ENCODE measurements around the gene SPATA16.
"Not testable (repeated sequence)": the region's sequence is repeated elsewhere in the genome, so short reads cannot be mapped to it uniquely, and the experiment has no call there.

SPATA16 gene, protein sequence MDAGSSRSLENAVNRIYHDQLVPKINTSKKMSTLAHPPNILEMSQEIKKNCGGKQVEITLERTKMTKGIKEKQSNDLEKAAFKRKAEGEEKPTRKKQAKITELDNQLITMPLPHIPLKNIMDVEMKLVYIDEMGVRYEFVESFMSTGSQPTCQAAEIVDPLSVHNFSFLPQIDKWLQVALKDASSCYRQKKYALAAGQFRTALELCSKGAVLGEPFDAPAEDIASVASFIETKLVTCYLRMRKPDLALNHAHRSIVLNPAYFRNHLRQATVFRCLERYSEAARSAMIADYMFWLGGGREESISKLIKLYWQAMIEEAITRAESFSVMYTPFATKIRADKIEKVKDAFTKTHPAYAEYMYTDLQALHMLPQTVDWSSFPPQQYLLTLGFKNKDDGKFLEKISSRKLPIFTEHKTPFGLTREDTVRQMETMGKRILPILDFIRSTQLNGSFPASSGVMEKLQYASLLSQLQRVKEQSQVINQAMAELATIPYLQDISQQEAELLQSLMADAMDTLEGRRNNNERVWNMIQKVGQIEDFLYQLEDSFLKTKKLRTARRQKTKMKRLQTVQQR

DNA sequence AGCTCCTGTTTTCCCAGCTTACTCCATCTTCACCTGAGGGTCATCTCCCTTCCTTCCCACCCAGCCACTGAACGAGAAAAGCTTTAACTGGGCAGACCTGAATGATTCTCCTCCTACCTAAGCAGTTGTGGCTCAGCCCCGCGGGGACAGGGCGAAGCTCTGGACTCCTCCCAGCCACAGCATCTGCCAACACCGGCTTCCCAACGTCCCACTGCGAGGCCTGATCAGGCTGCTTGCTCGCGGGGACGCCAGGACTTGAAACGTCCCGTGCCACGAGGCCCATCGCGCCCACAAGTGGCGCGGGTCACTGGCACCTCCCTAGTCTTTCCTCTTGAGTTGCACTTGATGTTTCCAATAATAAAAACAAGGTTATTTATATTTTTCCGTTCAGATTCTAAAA, at the start of gene SPATA16:
Gene SPATA16 (minus strand): TSS at position 250 of the 400 bp plus-strand sequence. CDS start 23,504 bp downstream, outside the sequence.
- DNase-seq, result no peak

GRCh38 chr3:173183022-173183421, 42.0 kb upstream of the SPATA16 start:
- not testable (repeated sequence) for DNase-seq

GRCh38 chr3:173173652-173174051, 32.6 kb upstream of the SPATA16 start:
- DNase-seq, result no peak

DNA sequence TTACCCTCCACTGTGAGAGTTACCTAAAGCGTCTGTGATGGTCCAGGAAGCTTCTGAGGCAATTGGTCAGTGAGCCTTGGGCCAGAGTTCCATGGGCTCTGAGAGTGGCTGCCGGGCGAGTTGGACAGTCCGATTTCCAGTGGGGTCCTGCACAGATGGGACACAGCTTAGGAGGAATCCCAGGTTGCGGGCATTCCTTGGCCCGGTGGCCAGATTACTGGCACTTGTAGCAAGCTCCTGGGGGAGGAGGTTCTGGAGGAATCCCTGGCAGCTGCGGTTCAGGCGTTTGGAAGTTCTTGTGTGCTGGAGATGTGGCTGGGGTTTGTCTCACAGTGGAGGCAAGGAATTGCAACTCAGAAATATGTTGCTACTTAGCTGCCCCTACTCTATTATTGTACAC, 18.1 kb upstream of the SPATA16 start:
- DNase-seq, result not testable (repeated sequence)

- DNase-seq, result not testable (repeated sequence)
Observed at GRCh38 chr3:173156533-173156932, 15.5 kb upstream of the SPATA16 start.

DNA sequence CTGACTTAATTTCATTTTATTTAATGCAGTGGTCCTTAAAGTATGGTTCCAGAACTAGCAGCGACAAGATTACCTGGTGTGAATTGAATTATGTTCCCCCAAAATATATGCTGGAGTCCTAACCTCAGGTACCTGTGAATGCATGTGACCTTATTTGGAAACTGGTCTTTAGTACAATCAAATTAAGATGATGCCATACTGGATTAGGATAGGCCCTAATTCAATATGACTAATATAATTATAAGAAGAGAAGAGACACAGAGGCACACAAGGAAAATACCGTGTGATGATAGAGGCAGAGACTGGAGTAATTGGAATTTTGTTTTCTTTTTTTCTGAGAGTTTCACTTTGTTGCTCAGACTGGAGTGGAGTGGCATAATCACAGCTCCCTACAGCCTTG, 12.6 kb upstream of the SPATA16 start:
- no peak for DNase-seq

GRCh38 chr3:173139420-173139819, 1.6 kb downstream of the SPATA16 start:
- DNase-seq, result no peak

DNA sequence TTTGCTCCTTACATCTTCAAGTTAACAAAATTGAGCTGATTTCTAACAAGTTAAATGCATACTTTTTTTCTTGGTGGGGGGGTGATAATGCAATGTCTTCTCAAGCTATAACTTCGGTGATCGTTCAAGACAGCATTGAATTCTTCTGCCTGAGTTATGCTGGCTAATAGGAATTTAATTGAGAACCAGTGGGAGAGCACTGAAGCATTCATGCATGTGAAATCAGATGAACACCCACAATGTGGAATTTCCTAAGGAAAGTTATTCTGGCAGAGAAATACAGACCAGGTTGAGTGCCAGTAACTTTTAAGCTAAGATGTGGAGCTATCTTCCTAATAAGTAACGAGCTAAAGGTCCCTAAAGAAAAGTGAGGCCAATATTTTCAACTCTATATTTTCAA, 3.0 kb downstream of the SPATA16 start:
- DNase-seq, result no peak

DNA sequence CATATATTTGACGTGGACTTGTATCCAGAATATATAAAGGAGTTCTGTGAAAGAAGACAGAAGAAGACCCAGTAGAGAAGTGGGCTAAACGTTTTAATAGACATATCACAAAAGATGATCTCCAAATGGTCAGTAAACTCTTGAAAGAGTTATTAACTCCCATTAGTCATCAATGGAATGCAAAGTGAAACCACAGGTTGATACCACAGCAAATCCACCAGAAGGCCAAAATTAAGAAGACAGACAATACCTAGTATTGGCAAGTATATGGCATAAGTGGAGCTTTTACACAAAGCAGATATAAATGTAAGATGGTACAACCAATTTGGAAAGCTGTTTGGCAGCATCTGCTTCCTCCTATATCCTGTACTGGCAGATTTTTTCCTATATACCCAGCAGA, 6.0 kb downstream of the SPATA16 start:
- DNase-seq, result no peak

DNA sequence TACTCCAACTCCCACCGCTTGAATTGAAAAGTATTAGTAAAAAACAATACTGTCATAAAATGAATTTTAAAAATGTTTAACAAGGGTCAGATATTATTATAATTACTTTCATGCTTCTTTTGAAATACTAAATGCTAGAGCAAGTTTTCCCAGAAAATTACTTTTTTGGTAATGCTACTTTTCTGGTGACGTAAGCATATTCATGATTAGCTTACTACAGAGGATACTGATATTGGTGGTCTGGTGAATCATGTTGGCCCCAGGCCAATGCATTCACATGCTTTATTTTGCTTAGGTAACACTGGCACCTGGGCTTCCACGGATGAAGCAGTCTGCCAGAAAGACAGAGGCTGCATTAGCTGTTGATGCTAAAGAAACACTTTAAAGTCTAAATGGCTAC, 12.4 kb downstream of the SPATA16 start:
- DNase-seq, result no peak

GRCh38 chr3:173111321-173111720, 29.7 kb downstream of the SPATA16 start:
- DNase-seq, result no peak

- DNase-seq, result no peak
Observed at GRCh38 chr3:173109143-173109542, 31.9 kb downstream of the SPATA16 start.

DNA sequence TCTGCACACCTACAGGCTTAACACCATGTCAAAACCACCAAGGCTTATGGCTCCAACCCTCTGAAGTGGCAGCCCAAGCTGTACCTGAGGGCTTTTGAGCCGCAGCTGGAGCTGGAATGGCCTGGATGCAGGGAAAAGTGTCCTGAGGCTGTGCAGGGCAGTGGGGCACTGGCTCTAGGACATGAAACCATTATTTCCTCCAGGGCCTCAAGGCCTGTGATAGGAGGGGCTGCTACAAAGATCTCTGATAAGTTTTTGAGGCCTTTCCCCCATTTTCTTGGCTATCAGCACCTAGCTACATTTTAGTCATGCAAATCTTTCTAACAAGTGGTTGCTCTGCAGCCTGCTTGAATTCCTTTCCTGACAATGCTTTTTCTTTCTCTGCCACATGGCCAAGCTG, 37.6 kb downstream of the SPATA16 start:
- DNase-seq, result no peak

GRCh38 chr3:173098959-173099358, 42.1 kb downstream of the SPATA16 start:
- DNase-seq, result no peak

GRCh38 chr3:173096994-173097785, 43.8 kb downstream of the SPATA16 start:
- no peak for DNase-seq

DNA sequence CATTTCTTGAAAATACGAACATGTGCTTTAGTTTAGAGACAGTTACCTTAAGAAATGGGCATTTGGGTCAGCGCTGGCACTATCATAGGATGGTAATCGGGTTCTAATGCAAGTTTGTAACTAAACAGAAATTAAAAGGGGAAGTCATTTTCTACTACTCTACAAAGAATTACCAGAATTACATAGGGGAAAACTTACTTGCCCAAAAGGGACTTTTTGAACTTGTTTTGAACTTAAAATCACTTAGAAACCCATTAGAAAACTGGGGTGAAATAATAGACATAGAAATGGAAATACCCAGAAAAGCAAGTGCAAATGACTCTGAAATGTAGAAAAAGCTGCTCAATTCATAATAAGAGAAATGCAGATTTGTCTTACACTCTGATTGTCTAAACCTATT, 44.9 kb downstream of the SPATA16 start:
- DNase-seq, result no peak

- DNase-seq, result no peak
Observed at GRCh38 chr3:173092038-173092437, 49.0 kb downstream of the SPATA16 start.

- no peak for DNase-seq
Observed at GRCh38 chr3:173090492-173090891, 50.5 kb downstream of the SPATA16 start.

DNA sequence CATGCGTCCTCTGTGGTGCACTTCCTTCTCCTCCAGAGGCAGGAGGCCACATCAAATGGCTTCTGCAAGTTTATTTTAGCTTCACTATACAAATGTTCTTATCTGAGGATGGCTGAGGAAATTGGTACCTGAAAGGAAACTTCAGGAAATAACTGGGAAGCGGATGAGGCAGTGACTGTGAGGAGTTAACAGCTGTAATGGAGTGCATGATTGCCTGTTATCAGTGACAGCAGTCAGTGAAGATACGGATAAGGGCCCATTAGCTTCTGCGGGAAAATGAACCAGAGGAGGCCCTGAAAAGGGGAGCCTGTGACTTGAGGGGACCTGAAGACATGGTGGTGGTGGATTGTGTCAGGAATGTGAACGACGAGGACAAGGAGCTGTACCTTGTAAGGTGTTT, 51.8 kb downstream of the SPATA16 start:
- DNase-seq, result no peak

GRCh38 chr3:173078525-173078924, 62.5 kb downstream of the SPATA16 start:
- no peak for DNase-seq

DNA sequence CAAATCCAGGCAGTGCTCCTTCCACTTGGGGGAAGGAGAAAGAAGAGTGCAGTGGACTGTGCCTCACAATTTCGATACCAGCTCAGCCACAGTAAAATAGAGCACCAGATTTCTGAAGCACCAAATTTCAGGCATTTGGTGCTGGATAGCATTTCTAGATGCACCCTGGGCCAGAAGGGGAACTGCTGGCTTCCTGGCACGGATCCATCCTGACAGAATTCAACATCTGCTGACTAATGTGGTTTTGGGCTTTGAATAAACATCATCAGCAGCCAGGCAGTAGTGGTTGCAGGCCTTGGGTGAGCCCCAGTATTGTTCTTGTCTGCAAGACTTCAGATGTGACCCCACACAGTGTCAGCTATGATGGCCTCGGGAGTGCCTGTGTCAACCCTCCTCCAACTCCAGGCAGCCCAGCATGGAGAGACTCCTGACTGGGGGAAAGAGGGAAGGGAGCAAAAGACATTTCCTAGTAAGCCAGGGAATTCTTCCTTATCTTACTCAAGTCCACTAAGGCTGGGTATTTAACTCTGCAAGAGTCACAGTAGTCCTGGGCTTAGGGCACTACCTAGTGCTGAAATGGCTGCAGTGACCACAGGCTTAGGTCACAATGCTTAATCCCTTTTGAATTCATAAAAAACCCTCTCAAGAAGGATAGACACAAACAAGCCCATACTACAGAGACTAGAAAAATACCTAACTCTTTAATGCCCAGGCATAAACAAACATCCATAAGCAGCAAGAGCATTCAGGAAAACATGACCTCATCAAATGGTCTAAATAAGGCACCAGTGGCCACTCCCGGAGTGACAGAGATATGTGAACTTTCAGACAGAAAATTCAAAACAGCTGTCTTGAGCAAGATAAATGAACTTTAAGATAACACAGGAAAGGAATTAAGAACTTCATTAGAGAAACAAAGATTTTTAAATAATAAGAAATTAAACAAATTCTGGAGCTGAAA, 74.7 kb downstream of the SPATA16 start:
- no peak for DNase-seq

DNA sequence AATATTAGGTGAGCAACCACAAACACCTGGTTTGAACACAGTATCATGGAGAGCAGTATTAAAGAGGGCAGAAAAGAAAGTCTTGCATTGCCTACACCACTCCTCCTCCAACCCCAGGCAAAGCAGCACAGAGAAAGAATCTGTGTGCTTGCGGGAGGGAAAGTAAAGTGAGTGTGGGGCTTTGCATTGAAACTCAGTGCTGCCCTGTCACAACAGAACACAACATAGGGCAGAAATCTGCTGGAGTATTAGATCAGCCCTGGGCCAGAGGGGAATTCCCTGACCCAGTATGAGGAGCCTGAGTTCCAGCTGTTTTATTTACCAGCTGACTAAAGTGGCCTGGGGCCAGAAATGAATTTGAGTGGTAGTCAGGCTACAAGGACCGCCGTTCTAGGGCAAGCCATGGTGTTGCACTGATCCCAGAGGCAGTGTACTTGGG, 75.5 kb downstream of the SPATA16 start:
- DNase-seq, result no peak

- DNase-seq, result no peak
Observed at GRCh38 chr3:173064631-173065030, 76.4 kb downstream of the SPATA16 start.
